HG03064 (cell line): Measurements from ENCODE around the gene SPATA22.
"Not testable (repeated sequence)": the region's sequence is repeated elsewhere in the genome, so short reads cannot be mapped to it uniquely, and the experiment has no call there.

Source experiments
- ATAC-seq: cut with Tn5 transposase; IDR thresholded peaks from one replicate; pipeline ENCODE4 v1.9.1; 2021; ENCODE audit warnings: low read depth; ENCODE audit not compliant: unreplicated experiment

Gene SPATA22, protein sequence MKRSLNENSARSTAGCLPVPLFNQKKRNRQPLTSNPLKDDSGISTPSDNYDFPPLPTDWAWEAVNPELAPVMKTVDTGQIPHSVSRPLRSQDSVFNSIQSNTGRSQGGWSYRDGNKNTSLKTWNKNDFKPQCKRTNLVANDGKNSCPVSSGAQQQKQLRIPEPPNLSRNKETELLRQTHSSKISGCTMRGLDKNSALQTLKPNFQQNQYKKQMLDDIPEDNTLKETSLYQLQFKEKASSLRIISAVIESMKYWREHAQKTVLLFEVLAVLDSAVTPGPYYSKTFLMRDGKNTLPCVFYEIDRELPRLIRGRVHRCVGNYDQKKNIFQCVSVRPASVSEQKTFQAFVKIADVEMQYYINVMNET

DNA sequence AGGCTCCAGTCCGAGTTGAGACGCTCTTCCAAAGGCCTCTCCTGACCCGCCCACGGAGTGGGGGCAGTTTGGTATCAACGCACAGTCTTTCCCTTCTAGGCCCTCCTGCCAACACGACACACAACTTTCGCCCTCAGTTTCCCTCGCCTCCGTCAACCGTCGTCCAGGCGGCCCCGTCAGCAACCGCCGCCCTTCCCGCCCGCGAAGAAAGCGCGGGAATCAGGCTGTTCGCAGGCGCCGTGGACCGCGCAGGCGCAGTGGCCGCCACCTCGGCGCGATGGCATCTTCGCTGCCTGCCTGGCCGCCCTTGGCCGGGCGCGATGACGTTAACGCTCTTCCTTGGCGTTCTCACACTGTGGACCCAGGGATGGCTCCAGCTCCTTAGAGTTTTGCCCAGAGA is at the start of gene SPATA22:
TSS of gene SPATA22 (minus strand) at position 221 of the 400 bp plus-strand sequence. CDS start 2,494 bp downstream, outside the sequence.
- ATAC-seq = no peak

DNA sequence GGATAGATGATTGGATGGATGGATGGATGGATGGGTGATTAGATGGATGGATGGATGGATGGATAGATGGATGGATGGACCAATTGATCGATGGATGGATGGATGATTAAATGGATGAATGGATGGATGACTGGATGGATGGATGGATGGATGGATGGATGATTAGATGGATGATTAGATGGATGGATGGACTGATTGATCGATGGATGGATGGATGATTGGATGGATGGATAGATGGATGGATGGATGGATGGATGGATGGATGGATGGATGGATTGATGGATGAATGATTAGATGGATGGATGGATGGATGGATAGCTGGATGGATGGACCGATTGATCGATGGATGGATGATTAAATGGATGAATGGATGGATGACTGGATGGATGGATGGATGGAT is 47.9 kb upstream of the SPATA22 start:
- ATAC-seq = not testable (repeated sequence)

DNA sequence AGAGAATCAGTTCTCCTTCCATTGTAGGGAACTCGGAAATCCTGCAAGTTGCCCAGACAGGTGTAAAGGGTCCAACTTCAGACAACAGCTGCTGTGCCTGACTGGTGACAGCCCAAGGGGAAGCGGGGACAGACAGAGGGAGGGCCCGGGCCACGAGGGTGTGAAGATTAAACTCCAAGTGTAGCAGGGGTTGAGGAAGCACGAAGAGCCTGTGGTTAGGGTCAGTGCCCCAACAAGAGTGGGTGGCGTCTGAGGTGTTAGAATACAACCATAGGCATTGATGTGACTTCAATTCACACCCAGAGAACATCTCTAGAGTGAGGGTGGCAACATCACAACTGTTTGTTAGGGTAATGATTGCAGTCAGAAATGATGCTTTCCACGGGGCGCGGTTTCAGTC is 43.3 kb upstream of the SPATA22 start:
- ATAC-seq = no peak

DNA sequence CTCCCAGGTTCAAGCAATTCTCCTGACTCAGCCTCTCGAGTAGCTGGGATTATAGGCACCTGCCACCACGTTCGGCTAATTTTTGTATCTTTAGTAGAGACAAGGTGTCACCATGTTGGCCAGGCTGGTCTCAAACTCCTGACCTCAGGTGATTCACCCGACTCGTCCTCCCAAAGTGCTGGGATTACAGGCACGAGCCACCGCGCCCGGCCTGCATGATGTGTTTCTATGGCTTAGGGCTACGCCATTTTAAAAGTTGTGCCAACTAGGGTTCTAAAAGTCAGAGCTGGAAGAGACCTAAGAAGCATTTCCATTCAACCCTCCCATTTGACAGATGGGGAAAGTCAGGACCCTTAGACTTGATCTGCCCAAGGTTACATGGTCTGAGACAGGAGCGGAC is 42.5 kb upstream of the SPATA22 start:
- not testable (repeated sequence) for ATAC-seq

DNA sequence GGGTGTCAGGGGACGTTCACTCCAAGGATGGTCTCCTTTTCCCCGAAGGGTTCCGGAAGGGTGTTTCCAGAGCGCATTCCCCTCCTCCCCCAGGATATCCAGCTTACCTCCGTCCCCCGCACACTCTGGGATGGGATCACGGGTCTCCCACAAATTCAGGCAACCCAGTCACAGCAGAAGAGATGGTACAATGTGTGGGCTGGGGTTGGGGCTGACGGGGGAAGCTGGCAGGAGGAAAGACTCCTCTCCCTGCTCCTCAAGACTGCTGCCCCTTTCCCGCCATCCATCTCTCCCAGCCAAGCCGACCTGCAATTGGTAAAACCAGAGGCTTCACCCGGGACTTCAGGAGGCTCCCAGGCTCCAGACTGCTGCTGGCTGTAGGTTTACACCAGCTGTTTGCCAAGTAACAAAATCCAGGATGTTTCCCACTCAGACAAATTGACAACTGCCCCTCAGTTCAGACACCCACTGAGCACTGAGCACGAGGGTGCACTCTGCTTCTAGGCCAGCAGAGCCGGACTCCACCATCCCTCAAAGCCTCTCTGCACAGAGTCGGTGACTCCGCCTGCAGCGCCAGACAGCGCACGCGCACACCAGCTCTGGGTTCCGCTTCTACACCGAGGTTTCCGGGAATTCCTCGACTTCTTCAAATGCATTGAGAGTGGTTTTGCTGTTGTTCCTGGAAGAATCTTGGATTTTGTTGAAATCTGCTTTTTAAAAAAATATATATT is 41.9 kb upstream of the SPATA22 start:
- ATAC-seq = no peak

DNA sequence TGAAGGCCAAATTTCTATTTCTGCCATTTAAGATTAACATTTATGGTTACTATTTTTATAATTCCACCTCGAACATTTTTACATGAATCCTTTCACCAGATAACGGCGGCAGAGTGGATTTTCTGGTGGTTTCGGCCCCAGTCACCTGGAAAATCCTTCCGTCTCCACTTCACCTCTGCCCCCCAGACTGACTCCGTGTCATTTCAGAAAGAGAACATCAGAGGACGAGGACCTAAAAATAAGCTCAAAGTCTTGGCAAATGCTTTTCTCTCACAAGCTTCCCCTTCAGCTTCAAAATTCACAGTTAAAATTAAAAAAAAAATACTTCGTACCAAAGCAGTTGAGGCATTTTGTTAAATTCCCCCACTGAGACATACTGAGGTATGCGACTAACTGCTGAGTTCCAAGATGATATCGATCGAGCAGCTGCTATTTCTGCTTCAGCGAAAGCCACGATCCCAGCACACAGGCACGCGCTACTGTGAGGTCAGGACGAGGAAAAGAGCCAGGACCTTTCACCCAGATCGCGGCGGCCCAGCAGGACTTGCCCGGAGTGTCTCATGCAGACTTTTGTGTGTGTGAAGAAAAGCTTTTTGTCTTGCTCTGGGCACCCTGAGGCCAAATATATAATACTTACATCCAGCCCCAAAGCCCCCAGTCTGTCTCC is 41.0 kb upstream of the SPATA22 start:
- no peak for ATAC-seq

DNA sequence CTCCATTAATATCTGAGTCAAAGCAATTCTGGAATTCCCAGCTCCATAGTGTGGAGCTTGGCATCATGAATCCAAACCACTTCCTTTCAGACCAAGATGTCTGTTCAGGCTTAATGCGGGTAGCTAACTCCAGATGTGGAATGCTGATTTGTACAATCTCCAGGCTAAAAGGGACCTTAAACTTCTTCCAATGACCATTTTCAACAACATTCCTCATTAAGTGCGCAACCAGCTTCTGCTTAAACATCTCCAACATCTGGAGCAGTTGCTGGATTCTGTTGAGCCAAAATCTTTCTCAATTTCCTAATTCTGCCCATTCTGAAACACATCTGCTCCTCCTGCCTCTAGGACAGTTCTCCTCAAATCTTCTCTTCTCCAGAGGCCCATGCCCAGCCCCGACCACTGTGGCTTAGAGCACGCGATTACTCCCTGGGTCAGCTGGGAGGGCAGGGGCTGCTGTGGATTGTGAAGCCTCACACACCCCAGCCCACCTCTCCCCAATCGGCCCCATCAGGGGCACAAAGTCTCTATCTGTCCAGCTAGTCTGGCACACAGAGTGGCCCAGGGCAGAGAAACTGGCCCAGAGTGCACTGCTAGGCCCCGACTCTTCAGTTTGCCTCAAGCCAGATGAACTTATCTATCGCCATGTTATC is 40.4 kb upstream of the SPATA22 start:
- ATAC-seq = no peak

DNA sequence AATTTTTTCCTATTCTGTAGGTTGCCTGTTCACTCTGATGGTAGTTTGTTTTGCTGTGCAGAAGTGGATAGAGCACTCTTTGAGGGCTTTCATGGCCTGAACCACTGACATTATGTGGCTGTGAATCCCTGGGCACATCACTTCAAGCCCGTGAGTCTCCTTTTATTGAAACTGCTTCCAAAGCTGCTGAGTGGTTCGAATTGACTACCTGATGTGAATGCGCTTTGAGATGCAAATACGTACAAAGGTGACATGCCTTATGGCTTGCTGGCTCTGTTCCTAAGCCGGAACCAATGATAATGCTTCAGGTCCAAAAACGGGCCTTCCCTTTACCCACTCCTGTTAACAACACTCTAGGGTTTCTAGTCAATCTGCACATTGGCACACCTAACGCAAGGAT is 38.5 kb upstream of the SPATA22 start:
- ATAC-seq = no peak

DNA sequence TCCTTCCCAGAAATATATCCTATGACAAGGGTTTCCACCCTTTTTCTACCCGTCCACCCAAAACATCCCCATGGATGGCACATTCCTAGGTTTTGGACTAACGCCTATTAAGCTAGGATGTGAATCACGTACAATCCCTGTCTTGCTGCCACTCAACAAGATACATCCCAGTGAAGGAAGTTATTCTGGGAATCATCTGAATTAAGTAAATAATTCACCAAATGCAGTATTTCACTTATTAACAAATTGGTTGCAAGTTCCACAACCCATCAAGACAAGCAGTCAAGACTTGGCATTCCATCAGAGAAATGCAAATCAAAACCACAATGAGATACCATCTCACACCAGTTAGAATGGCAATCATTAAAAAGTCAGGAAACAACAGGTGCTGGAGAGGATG is 36.2 kb upstream of the SPATA22 start:
- ATAC-seq = no peak

DNA sequence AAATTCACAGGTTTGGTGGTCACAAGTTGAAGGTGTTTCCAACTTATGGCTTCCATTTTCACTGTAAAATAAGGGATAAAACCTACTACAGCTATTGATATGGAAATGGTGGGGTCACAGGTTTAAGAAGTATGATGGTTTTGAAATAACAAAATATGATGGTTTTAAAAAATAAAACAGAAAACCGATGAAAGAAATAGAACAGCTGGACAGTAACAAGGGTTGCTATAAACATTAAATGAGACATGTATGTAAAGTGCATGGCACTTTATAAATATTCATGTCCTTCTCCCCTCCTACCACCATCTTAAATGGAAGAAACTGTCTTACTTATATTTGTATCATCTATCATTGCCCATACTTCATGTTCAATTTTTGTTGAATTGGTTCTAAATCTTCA is 35.5 kb upstream of the SPATA22 start:
- ATAC-seq = no peak

DNA sequence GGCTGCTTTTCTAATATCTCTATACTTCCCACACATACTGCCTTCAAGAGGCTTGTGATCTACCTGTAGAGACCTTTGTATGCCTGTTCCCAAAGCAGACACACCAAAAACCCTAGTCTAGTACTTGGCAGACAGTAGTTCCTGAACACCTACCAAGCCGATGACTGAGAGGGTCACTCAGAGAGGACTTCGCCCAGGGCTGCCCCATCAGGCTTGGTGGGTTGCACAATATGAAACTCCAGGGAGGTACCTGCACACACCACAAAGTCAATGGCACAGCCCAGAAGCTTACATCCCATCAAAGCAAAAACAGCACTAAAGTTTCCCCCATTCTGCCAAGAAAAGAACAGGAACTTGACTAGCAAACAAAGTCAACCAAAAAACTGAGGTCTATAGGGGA is 34.4 kb upstream of the SPATA22 start:
- no peak for ATAC-seq

DNA sequence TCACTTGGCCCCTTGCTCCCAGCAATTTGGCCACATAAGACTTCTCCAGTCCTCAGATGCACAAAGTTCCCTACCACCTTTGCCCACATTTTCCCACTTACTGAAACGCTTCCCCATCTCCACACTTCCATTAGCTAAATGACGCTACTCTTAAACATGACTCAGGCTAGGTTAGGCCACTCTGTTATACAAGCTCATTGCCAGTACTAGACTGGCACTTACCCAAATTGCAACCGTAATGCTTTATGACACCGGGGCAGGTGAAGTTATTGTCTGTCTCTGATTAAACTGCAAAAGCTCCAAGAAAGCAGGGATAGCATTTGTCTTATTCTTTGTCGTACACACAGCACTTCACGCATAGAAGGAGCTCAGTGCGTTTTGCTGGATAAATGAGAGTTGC is 33.4 kb upstream of the SPATA22 start:
- ATAC-seq = no peak

DNA sequence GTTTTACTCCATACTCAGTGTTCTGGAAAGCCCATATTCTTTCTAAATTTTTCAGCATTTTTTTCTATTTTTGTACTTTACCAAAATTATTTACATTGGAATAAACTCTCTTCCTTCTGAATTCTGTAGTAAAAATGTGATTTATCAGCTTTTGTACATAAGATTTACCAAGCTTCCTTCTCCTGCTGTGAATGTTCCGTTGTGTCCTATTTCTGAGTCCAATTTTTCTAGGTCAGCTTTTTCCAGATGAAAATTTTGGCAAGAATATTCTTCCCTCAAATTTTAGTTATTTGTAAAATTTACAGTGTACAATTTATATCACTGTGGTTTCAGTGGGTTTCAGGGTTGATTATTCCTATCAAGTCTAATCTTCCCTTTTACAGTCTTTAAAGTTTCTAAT is 31.7 kb upstream of the SPATA22 start:
- ATAC-seq = no peak

DNA sequence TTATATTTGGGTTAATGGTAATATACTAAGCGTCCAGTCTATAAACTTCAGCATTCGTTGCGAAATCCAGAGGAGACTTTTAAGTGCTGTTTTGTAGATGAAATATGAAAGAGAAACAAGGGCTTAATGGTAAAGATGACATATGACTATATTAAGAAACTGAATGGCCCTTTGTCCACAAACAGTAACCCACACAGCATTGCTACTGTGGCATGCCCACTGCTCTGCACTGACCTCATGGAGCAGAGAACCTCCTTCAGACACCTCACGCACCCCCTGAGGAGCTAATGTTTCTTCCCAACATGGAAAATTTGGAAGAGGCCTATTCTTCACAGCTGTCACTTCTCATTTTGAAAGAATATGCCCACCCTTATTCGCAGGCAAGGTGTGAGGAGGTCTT is 30.8 kb upstream of the SPATA22 start:
- ATAC-seq = no peak

DNA sequence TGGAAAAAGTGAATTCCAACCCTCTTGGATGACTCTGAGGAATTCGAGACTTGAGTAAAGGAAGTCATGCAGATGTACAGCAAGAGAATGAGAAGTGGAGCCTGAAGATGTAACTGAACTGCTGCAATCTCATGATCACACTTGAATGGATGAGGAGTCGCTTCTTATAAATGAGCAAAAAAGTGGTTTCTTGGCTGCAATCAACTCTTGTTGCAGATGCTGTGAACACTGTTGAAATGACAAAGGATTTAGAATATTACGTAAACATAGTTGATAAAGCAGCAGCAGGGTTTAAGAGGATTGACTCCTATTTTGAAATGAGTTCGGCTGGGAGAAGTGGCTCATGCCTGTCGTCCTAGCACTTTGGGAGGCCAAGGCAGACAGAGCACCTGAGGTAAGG is 29.7 kb upstream of the SPATA22 start:
- ATAC-seq = no peak

DNA sequence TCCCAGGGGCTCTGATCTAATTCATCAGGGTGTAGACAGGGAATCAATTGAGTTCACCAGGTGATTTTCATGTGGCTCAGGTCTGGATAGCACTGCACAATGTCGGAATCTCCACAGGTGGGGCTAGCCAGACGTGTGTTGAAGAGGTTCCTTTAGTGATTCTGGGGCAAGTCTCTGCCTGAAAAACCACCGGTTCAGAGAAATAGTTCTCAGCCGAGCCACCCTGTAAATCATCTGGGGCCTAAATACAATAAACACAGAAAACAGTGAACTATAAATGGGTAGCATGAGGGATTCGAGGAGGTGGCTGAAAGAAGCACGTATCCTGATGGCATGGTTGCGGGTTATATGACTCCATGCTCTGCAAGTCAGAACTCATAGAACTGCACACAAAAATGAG is 25.5 kb upstream of the SPATA22 start:
- ATAC-seq = no peak

DNA sequence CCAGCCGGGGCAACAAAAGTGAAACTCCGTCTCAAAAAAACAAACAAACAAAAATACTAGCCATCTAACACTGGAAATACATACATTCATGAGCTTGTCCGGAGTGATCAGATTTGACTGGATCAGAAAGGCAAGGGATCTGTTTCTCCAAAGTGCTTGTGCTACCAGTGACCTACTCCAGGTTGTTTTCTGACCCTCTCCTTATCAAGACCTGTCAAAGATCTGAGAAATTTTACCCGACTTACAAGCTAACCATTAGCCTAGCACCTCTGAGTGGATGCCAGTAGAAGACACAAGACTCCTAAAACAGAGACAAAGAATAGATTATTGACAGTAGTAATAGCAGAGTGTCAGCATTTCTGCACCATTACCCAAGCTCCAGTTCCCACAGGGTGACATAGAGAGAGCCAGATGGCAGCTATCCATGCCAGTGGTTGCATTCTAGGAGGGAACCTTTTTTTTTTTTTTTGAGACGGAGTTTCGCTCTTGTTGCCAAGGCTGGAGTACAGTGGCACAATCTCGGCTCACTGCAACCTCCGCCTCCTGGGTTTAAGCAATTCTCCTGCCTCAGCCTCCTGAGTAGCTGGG is 14.0 kb upstream of the SPATA22 start:
- no peak for ATAC-seq

DNA sequence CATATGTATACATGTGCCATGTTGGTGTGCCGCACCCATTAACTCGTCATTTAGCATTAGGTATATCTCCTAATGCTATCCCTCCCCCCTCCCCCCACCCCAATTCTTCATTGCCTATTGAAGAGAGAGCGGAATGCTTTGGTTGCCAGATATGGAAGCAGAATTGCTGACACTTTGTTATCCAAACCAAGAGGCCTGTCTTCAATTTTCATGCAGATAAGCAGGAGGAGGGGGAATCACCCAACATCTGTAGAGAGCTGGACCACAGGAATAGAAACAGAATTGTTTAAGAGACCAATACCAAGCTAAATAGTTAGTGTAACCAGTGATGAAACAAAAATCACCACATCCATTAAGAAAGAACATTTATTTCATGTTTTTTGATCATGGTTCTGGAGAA is 11.2 kb upstream of the SPATA22 start:
- ATAC-seq = no peak

DNA sequence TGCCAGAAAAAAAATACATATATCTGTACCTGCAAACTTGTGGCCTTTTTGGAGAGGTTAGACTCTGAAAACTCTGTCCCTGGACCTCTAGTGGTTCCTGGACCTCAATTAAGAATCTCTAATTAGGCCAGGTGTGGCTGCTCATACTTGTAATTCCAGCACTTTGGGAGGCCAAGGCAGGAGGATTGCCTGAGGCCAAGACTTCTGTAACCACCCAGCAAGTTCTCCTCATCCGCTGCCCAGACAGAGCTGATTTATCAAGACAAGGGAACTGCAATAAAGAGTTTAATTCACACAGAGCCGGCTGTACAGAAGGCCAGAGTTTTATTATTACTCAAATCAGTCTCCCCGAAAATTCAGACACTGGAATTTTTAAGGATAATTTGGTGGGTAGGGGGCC is 8.4 kb upstream of the SPATA22 start:
- no peak for ATAC-seq

DNA sequence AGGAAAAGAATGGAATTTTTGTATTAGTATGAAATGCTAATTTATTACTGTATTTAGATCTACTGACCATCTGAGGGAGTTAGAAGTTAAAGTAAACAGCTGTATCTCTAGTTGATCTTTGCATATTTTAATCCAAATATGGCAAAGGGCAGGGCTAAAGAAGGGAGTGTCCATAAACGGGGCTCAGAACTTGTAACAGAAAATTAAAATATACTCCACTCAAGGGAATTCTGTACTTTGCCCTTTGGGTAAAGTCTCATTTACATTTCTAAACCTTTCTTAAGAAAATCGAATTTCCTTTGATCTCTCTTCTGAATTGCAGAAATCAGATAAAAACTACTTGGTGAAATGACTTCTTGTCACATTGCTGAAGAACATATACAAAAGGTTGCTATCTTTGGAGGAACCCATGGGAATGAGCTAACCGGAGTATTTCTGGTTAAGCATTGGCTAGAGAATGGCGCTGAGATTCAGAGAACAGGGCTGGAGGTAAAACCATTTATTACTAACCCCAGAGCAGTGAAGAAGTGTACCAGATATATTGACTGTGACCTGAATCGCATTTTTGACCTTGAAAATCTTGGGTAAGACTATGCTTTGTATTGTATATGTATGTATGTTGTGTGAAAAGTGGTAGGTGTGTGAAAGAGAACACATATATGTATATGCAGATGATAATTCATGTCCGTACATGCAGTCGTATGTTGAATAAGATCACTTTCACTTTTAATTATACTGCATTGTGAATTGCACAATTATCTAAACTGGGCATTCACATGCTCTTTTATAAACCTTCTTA is 4.4 kb upstream of the SPATA22 start, which contains the start of gene ASPA:
TSS of gene ASPA (plus strand) at position 186 of the 799 bp plus-strand sequence. CDS start at position 349, 163 bp downstream.
- no peak for ATAC-seq
